WTC11 (cell line): ENCODE results near the gene ARAP3. TPM values are rescaled to one million over a fixed set of nuclear protein-coding genes. Genes with fewer than 3 reads are reported as not detected.
A peak's percentile ranks its signal among the peaks of the same experiment; 100 is the strongest.

Experiments used
- ATAC-seq: fragments of 200-7000 bp; cut with Tn5 transposase; 2 replicates; pipeline ENCODE4 v1.10.0; 2021; ENCODE audit warnings: mild to moderate bottlenecking, moderate library complexity
- CTCF ChIA-PET: fragments of 300-600 bp; sonication (Branson Sonifier 250); formaldehyde crosslinking; loops from one replicate; lab custom pipeline; 2021; ENCODE audit warnings: antibody characterized with exemption; lab: Charles Lee
- POLR2A ChIA-PET: fragments of 350-600 bp; sonication (Branson Sonifier 250); formaldehyde crosslinking; loops from one replicate; lab custom pipeline; 2021; ENCODE audit warnings: antibody characterized with exemption; lab: Charles Lee
- DNase-seq: peaks from one replicate; pipeline ENCODE4 v3.0.0; 2021; ENCODE audit warnings: low spot score
- H3K27ac Mint-ChIP-seq: 2 replicates; pipeline ENCODE4 v1.8.0; 2021; ENCODE audit warnings: mixed read lengths
- H3K27me3 Mint-ChIP-seq: 2 replicates; pipeline ENCODE4 v1.8.0; 2021; ENCODE audit warnings: low read depth, mild to moderate bottlenecking, moderate library complexity, mixed read lengths
- H3K36me3 Mint-ChIP-seq: 2 replicates; pipeline ENCODE4 v1.8.0; 2021; ENCODE audit warnings: mixed read lengths
- H3K4me1 Mint-ChIP-seq: 2 replicates; pipeline ENCODE4 v1.8.0; 2022; ENCODE audit warnings: mixed read lengths
- H3K4me3 Mint-ChIP-seq: 2 replicates; pipeline ENCODE4 v1.8.0; 2021; ENCODE audit warnings: mild to moderate bottlenecking, moderate library complexity, mixed read lengths
- H3K9me3 Mint-ChIP-seq: 2 replicates; pipeline ENCODE4 v1.8.0; 2021; ENCODE audit warnings: mixed read lengths
- ARID4B ChIP-seq: sonication (generic); formaldehyde crosslinking; IDR thresholded peaks from 2 replicates; pipeline ENCODE4 v1.8.0; 2023; ENCODE audit warnings: missing genetic modification reagents, mild to moderate bottlenecking, borderline replicate concordance
- CREM ChIP-seq: sonication (generic); formaldehyde crosslinking; IDR thresholded peaks from 2 replicates; pipeline ENCODE4 v1.8.1; 2022; ENCODE audit warnings: mild to moderate bottlenecking, missing genetic modification reagents, moderate library complexity
- CTCF ChIP-seq: fragments of 200-600 bp; IDR thresholded peaks from 2 replicates; pipeline ENCODE4 v1.8.0; 2022; ENCODE audit warnings: antibody characterized with exemption
- FOXP1 ChIP-seq: sonication (generic); formaldehyde crosslinking; IDR thresholded peaks from 2 replicates; pipeline ENCODE4 v1.8.0; 2022; ENCODE audit warnings: missing genetic modification reagents, mild to moderate bottlenecking, moderate library complexity, borderline replicate concordance
- NFATC4 ChIP-seq: fragments of 250-450 bp; sonication (Bioruptor Pico); IDR thresholded peaks from 2 replicates; pipeline ENCODE4 v1.9.0; 2021; ENCODE audit warnings: mild to moderate bottlenecking
- NFYB ChIP-seq: sonication (generic); formaldehyde crosslinking; conservative IDR thresholded peaks from 2 replicates; pipeline ENCODE4 v1.8.0; 2022; ENCODE audit warnings: low read depth, missing genetic modification reagents
- SP1 ChIP-seq: sonication (generic); formaldehyde crosslinking; conservative IDR thresholded peaks from 2 replicates; pipeline ENCODE4 v1.8.1; 2022; ENCODE audit warnings: missing genetic modification reagents
- STAT6 ChIP-seq: sonication (generic); formaldehyde crosslinking; conservative IDR thresholded peaks from 2 replicates; pipeline ENCODE4 v1.8.1; 2023; ENCODE audit warnings: mild to moderate bottlenecking, low read depth, missing genetic modification reagents, moderate library complexity
- ZNF121 ChIP-seq: sonication (generic); formaldehyde crosslinking; IDR thresholded peaks from 2 replicates; pipeline ENCODE4 v1.8.0; 2023; ENCODE audit warnings: missing genetic modification reagents
- ZNF396 ChIP-seq: fragments of 250-450 bp; sonication (Bioruptor Pico); IDR thresholded peaks from 2 replicates; pipeline ENCODE4 v1.8.0; 2021; ENCODE audit warnings: mild to moderate bottlenecking, moderate library complexity, borderline replicate concordance
- total RNA-seq: library from RNA; stranded (reverse); gene quantifications from 3 replicates; pipeline ENCODE4 v1.2.3, GENCODE V29; 2021

The ARAP3 gene
- total RNA-seq, 1 experiment from 2014 or later, result 60.4 TPM

GRCh38 chr5:141680751-141681201 lies 1.3 kb downstream of the ARAP3 start (continued):
- TF ChIP-seq ZNF396 (CRISPR knock-in tag) (no peak), ARID4B (CRISPR knock-in tag) (no peak)

- POLR2A ChIA-PET, result interaction anchor here (0.6 to 2.1 kb wide), 5 partner anchors 11 to 289 kb away, joined by 3 to 5 read pairs (median 4); partner anchors contain the start of genes DELE1 and RNF14
- peak overlapping the region; percentile 84; the same call in 1 of the 2 replicates for H3K4me3 Mint-ChIP-seq
Observed at GRCh38 chr5:141680178-141680577, 1.9 kb downstream of the ARAP3 start.

GRCh38 chr5:141677415-141677814 lies 4.6 kb downstream of the ARAP3 start:
- peak; percentile 67 for DNase-seq
- Mint-ChIP-seq H3K4me3 (no peak overlapping the region), H3K27ac (peak overlapping the region; percentile 36; the same call in 1 of the 2 replicates), H3K9me3 (peaks cover 4% of the 10 kb centered on the region; the same call in 1 of the 2 replicates), H3K27me3 (no peaks in the 10 kb centered on the region), H3K36me3 (peaks cover 25% of the 10 kb centered on the region), H3K4me1 (peaks cover 57% of the 10 kb centered on the region)
- ChIA-PET CTCF (interaction anchor here (1.2 to 2.7 kb wide), 4 partner anchors 8 to 134 kb away, joined by 4 to 9 read pairs (median 5); no protein-coding TSS in a partner anchor), POLR2A (interaction anchor here (1.1 kb wide), 1 partner anchor 27 kb away, joined by 3 read pairs; the partner anchor contains the start of gene FCHSD1)
- peak; percentile 32; the same call in 1 of the 2 replicates for TF ChIP-seq CTCF
- TF ChIP-seq NFATC4 (CRISPR knock-in tag), result no peak
- no peak for ATAC-seq

More at GRCh38 chr5:141680178-141680577, 1.9 kb downstream of the ARAP3 start:
- H3K4me1 Mint-ChIP-seq, result peaks cover 45% of the 10 kb centered on the region
- H3K27me3 Mint-ChIP-seq, result no peaks in the 10 kb centered on the region
- TF ChIP-seq FOXP1 (CRISPR knock-in tag) (0 out of 2 replicates have a peak, but pooled peaks have one; percentile 15), STAT6 (no peak)
- peaks cover 21% of the 10 kb centered on the region for H3K36me3 Mint-ChIP-seq
- CTCF ChIA-PET, result interaction anchor here (0.9 to 4.1 kb wide), 15 partner anchors 11 to 289 kb away, joined by 3 to 36 read pairs (median 11); partner anchors contain the start of genes HDAC3, PCDH1, RELL2 and RNF14
- DNase-seq (no peak), ATAC-seq (no peak)
- peak overlapping the region; percentile 31 for H3K27ac Mint-ChIP-seq
- H3K9me3 Mint-ChIP-seq, result peaks cover 4% of the 10 kb centered on the region; the same call in 1 of the 2 replicates

- CTCF ChIA-PET, result interaction anchor here (1.0 to 2.5 kb wide), 3 partner anchors 11 to 293 kb away, joined by 3 to 6 read pairs (median 3); partner anchors contain the start of gene RNF14
Observed at GRCh38 chr5:141675672-141676071, 6.4 kb downstream of the ARAP3 start.

More at GRCh38 chr5:141675672-141676071, 6.4 kb downstream of the ARAP3 start:
- peaks cover 34% of the 10 kb centered on the region for H3K36me3 Mint-ChIP-seq
- POLR2A ChIA-PET, result no interaction called here
- DNase-seq, result no peak
- TF ChIP-seq SP1 (CRISPR knock-in tag), result no peak
- 0 out of 2 replicates have a peak, but pooled peaks have one; percentile 16 for TF ChIP-seq ZNF121 (CRISPR knock-in tag)
- no peak for TF ChIP-seq CREM (CRISPR knock-in tag)
- no peak for TF ChIP-seq NFYB (CRISPR knock-in tag)
- H3K27ac Mint-ChIP-seq, result no peak overlapping the region
- ATAC-seq, result no peak
- peaks cover 44% of the 10 kb centered on the region for H3K4me1 Mint-ChIP-seq
- H3K27me3 Mint-ChIP-seq, result no peaks in the 10 kb centered on the region
- H3K9me3 Mint-ChIP-seq, result peaks cover 4% of the 10 kb centered on the region; the same call in 1 of the 2 replicates
- no peak overlapping the region for H3K4me3 Mint-ChIP-seq
